ENCODE results near the gene RBM18.

Gene RBM18

DNA sequence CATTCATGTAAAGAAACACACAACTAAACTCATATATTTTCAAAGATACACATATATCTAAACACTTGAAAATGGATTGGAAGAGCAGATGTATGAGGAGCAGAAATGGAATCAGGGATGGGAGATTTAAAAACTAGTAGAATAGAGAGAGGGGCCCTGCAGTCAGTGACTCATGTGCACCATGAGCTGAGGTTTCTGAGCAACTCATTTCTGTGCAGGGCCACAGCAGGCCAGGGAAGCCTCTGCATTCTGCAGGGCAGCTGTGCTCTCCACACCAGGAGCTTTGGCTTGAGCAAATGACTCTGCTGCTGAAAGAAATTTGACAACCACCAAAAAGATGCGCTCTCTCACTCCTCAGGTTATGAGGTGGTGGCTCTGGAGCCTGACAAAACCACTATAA, 63.0 kb downstream of the RBM18 start:
- DNase-seq: no peak

DNA sequence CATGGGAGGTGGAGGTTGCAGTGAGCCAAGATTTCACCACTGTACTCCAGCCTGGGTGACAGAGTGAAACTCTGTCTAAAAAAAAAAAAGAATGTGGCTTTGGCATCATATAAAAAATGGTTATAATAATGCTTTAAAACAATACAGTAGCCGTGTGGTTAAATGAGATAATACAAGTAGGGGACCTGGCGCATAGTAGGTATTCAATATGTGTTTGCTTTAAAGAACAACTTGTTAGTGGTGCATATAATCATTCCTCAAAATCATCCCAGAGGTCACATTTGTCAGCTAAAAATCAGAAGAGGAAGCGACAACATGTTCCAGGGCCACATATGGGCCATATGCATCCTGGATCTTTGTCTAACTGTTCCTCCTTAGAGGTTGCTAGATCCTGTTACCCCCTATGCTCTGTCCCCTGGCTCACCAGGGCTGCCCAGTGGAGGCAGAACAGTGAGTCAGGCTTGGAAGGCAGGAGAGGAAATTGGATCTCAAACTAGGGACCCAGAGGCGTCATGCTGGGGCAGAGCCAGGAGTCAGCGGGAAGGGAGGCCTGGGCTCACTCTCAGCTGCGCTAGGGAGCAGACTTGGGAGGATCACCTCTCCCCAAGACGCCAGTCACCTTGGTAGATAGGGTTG, 63.6 kb downstream of the RBM18 start:
- no peak for DNase-seq

DNA sequence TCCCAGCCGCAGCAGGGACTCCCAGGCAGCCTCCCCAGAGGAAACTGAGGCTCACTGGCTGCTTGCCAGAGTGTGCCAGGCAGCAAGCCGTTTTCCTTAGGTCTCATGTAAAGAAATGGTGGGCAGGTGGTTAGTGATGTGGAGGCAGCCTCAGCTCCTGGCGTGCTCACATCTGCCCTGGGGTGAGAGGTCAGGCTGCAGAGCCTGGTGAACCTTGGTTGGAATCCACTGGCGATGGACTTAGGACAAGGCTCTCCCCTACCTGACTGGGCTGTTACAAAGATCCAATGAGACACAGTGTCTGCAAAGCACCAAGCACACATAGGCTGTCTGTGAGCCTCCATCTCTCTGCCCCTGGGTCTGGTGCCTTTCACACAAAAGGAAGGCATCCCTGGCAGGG, 66.8 kb downstream of the RBM18 start:
- DNase-seq: no peak

DNA sequence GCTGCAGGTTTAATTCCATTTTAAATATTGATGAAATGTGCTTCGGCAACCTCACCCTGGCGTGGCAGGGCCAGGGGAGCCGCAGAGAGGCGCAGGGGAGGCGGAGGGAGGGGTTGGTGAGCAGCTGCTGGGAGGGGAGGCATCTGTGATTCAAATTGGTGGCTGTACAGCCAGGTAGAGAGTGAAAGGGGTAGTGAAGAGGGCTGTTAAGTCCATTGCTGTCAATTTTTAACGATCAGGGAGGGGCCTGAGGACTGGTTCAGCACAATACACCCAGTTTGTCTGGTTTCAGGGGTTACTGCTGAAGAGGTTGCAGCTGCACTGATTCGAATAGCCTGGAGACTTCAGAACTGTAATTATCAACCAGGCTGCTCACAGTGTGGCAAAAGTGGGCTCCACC, 67.2 kb downstream of the RBM18 start:
- DNase-seq: no peak

DNA sequence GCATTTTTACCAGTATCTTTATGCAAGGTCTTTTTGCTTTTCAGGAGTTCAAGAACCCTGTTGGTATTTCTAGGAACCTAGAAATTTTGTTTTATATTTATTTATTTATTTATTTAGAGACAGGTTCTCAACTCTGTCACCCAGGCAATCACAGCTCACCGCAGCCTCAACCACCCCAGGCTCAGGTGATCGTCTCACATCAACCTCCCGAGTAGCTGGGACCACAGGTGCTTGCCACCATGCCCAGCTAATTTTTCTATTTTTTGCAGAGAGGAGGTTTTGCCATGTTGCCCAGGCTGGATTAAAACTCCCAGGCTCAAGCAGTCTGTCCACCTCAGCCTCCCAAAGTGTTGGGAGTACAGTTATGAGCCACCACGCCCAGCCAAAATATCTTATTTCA, 68.8 kb downstream of the RBM18 start:
- DNase-seq: no peak

DNA sequence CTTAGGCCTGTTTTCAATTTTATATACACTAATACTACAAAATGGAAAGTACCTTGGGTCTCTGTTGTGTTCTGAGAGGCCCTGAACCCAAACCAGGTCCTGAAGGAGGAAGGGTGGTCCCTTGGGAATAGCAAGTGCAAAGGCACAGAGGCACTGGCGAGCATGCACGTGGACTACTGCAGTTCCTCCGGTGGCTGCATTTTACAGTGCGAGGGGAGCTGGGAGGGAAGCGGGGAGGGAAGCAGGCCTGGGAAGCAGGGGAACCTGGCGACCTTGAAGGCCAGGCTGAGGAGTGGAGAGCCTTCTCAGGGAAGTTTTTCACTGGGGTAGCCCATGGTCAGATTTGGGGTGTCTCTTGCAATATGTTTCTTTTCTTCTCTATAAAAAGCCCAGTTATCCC, 71.0 kb downstream of the RBM18 start:
- DNase-seq: no peak

DNA sequence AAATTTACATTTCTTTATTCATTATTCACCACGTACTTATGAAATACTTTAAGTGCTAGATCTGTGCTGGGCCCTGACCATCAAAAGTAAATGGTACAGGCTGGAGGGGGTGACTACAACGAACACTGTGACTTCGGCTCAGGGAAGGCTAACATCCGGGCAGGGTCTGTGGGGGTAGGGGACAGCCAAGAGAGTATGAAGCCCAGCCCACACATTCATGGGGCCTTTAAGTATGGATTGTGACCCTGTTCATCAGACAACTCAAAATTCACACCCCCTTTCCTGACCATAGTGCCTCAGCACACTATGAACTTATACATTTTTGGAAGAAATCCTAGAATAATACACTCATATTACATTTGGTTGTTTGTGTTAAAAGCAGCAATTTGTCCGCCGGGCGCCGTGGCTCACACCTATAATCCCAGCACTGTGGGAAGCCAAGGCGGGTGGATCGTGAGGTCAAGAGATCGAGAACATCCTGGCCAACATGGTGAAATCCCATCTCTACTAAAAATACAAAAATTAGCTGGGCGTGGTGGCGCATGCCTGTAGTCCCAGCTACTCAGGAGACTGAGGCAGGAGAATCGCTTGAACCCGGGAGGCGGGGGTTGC, 71.6 kb downstream of the RBM18 start:
- DNase-seq: no peak

DNA sequence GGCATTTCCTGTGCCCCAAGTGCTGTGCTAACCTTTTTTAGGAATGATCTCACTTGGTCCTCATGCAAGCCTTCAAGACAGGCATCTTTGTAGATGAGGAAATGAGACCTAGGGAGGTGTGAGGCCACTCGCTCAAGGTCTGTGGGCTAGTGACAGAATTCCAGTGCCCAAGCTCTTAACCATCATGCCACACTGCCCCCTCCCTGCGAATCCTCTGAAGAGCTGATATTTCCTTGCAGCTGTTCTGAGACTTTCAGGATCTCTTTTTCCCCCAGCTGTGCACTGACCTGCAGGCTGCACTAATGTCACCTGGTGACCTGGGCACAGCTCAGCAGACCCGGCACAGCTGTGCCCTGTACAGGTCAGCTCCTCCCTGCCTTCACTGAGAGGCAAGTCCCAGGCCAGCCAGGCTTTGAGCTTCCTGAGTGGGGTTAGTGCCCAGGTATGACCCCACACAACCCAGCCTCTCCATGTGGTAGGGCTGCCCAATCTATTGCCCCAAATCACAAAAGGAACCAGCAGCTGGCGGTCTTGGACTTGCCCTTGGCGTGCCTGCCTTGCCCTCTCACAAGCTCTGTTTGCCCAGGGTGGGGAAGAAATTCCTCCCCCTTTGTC, 72.3 kb downstream of the RBM18 start:
- no peak for DNase-seq

DNA sequence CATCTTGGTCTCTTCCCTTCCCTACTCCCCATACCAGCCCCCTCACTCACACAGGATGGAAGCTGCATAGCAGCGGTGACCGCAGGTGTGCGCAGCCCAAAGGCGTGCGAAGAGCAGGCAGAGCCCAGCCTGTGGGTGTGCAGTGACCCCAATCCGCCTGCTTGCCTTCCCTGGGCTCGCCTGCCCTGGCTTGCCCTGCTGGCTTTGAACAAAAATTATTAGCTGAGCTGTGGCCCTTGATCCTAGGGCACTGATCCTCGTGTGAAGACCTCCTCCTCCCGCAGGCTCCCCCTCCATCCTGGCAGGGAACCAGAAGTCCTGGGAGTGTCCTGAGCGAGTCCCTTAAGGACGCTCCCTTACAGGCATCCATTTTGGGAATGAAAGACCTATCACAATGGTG, 73.1 kb downstream of the RBM18 start:
- DNase-seq: no peak

DNA sequence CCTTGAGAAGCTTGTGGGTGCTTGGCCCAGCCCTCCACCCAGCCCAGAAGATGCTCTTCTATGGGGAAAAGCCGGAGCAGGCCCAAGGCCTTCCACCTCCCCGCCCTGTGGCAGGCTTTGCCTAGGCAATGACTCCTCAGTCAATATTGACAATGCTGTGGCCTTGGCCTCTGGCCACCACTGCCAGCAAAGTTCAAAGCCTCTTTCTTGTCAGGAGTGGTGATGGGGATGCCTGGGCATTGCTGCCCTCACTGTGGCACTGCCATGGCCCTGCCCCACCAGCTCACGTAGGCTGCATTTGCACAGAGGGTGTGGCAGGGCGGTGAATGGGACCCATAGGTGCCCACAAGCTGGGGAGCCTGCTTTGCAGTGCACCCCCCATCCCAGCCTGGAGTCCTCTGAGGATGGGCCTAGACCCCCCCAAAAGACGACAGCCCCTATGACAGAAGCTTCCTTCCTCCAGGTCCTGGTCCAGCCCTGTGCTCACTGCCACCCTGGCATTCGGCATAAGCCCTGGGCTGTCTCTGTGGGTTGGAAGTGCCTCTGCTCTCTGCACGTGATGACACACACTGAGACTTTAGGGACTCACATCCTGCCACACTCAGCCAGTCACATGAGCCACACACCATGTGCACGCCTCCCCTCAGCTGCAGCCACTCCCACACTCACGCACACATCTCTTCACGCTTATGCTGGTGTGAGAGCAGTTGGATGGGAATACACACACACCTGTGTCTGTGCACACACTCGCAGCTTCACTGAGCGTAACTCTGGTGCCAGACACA, 73.9 kb downstream of the RBM18 start:
- DNase-seq: no peak

DNA sequence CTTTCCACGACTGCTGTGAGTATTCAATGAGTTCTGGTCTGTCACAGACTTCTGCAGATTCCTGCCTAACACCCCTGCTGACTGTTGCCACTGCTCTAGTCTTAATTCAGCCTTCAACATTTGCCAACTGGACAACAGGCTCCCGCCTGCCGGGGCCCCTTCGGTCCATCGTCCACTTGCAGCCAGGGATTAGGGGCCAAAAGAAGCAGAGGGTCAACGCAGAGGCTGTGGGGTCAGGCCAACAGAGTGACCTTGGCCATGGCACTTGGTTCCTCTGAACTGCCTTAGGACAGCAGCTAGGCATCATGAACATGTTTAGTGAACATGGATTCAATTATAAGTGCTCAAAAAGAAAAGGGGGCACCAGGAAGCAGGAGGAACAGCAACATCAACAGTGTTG, 76.3 kb downstream of the RBM18 start:
- DNase-seq: no peak

All from NCI-H82 (cell line).